H9 (cell line): ENCODE measurements around the gene MLIP. TPM values are rescaled to one million over a fixed set of nuclear protein-coding genes. Genes with fewer than 3 reads are reported as not detected.

Experiments
- DNase-seq: peaks from one replicate; pipeline ENCODE4 v3.0.0-alpha.2; 2017
- H2AFZ ChIP-seq: one replicate; pipeline ENCODE4 v1.6.1; 2013; ENCODE audit warnings: mild to moderate bottlenecking, low read length, control low read depth, moderate library complexity
- H2AK5ac ChIP-seq: 2 replicates; pipeline ENCODE4 v1.6.1; 2013; ENCODE audit warnings: low read length, control low read depth, mixed read lengths; ENCODE audit not compliant: insufficient read length
- H2BK120ac ChIP-seq: one replicate; pipeline ENCODE4 v1.6.1; 2013; ENCODE audit warnings: low read depth, mild to moderate bottlenecking, low read length, control low read depth, inconsistent platforms; ENCODE audit not compliant: poor library complexity, severe bottlenecking
- H2BK12ac ChIP-seq: 2 replicates; pipeline ENCODE4 v1.6.1; 2013; ENCODE audit warnings: low read length, control low read depth, mixed read lengths, low read depth; ENCODE audit not compliant: insufficient read length
- H2BK15ac ChIP-seq: 2 replicates; pipeline ENCODE4 v1.6.1; 2013; ENCODE audit warnings: low read depth, low read length, control low read depth
- H2BK20ac ChIP-seq: one replicate; pipeline ENCODE4 v1.6.1; 2013; ENCODE audit warnings: low read depth, mild to moderate bottlenecking, low read length, control low read depth, inconsistent platforms; ENCODE audit not compliant: poor library complexity, severe bottlenecking
- H2BK5ac ChIP-seq: 2 replicates; pipeline ENCODE4 v1.6.1; 2013; ENCODE audit warnings: low read length, control low read depth, mixed read lengths; ENCODE audit not compliant: insufficient read length
- H3K14ac ChIP-seq: 2 replicates; pipeline ENCODE4 v1.6.1; 2013; ENCODE audit warnings: low read length, control low read depth; ENCODE audit not compliant: insufficient read depth
- H3K18ac ChIP-seq: 2 replicates; pipeline ENCODE4 v1.6.1; 2013; ENCODE audit warnings: low read depth, mild to moderate bottlenecking, mixed read lengths, low read length, control low read depth; ENCODE audit not compliant: insufficient read length
- H3K23ac ChIP-seq: 2 replicates; pipeline ENCODE4 v1.6.1; 2013; ENCODE audit warnings: low read length, control low read depth, mixed read lengths, low read depth; ENCODE audit not compliant: insufficient read length
- H3K23me2 ChIP-seq: 2 replicates; pipeline ENCODE4 v1.6.1; 2013; ENCODE audit warnings: low read depth, mild to moderate bottlenecking, mixed read lengths, low read length, control low read depth; ENCODE audit not compliant: insufficient read length, poor library complexity, severe bottlenecking
- H3K27ac ChIP-seq: 2 replicates; pipeline ENCODE4 v1.5.1; 2013; ENCODE audit warnings: low read length, control low read depth, mixed read lengths, low read depth; ENCODE audit not compliant: insufficient read length
- H3K27me3 ChIP-seq: 2 replicates; pipeline ENCODE4 v1.6.1; 2013; ENCODE audit warnings: low read length, control low read depth, inconsistent platforms; ENCODE audit not compliant: insufficient read depth
- H3K4ac ChIP-seq: 2 replicates; pipeline ENCODE4 v1.6.1; 2013; ENCODE audit warnings: low read depth, mild to moderate bottlenecking, control low read depth, inconsistent platforms, low read length, moderate library complexity
- H3K4me1 ChIP-seq: 2 replicates; pipeline ENCODE4 v1.6.1; 2013; ENCODE audit warnings: low read length, control low read depth, inconsistent platforms; ENCODE audit not compliant: insufficient read depth
- H3K4me2 ChIP-seq: 2 replicates; pipeline ENCODE4 v1.6.1; 2013; ENCODE audit warnings: low read length, control low read depth, mixed read lengths; ENCODE audit not compliant: insufficient read length, insufficient read depth
- H3K56ac ChIP-seq: 2 replicates; pipeline ENCODE4 v1.6.1; 2013; ENCODE audit warnings: low read depth, mild to moderate bottlenecking, mixed read lengths, low read length, control low read depth; ENCODE audit not compliant: insufficient read length
- H3K79me1 ChIP-seq: 2 replicates; pipeline ENCODE4 v1.6.1; 2013; ENCODE audit warnings: low read depth, mild to moderate bottlenecking, moderate library complexity, low read length, control low read depth, inconsistent platforms; ENCODE audit not compliant: insufficient read depth, poor library complexity, severe bottlenecking
- H3K79me2 ChIP-seq: 2 replicates; pipeline ENCODE4 v1.6.1; 2013; ENCODE audit warnings: low read length, control low read depth, inconsistent platforms; ENCODE audit not compliant: insufficient read depth
- H3K9ac ChIP-seq: 2 replicates; pipeline ENCODE4 v1.6.1; 2013; ENCODE audit warnings: low read length, control low read depth, mixed read lengths; ENCODE audit not compliant: insufficient read length; ENCODE audit errors: extremely low read depth
- H3K9me3 ChIP-seq: one replicate; pipeline ENCODE4 v1.6.1; 2013; ENCODE audit warnings: low read depth, low read length, inconsistent platforms; ENCODE audit not compliant: control insufficient read depth
- H3T11ph ChIP-seq: one replicate; pipeline ENCODE4 v1.6.1; 2013; ENCODE audit warnings: mild to moderate bottlenecking, low read length, control low read depth, inconsistent platforms
- H4K20me1 ChIP-seq: one replicate; pipeline ENCODE4 v1.6.1; 2013; ENCODE audit not compliant: control insufficient read depth, insufficient read length, insufficient read depth
- H4K5ac ChIP-seq: 2 replicates; pipeline ENCODE4 v1.6.1; 2013; ENCODE audit warnings: low read depth, mild to moderate bottlenecking, mixed read lengths, low read length, control low read depth; ENCODE audit not compliant: insufficient read length
- H4K8ac ChIP-seq: replicated peaks from 2 replicates; pipeline ENCODE4 v1.6.1; 2013; ENCODE audit warnings: low read length, control low read depth, mixed read lengths, low read depth; ENCODE audit not compliant: insufficient read length
- H4K91ac ChIP-seq: 2 replicates; pipeline ENCODE4 v1.6.1; 2013; ENCODE audit warnings: low read depth, mild to moderate bottlenecking, moderate library complexity, mixed read lengths, low read length, control low read depth; ENCODE audit not compliant: insufficient read length
- H3K27ac Mint-ChIP-seq, 3 experiments: 2 replicates in 2 of 3; 3 replicates in 1 of 3; pipeline ENCODE4 v1.8.0; 2020 to 2021; ENCODE audit warnings: mixed read lengths in 3 of 3, mild to moderate bottlenecking in 1 of 3, moderate library complexity in 1 of 3
- H3K27me3 Mint-ChIP-seq: 2 replicates; pipeline ENCODE4 v1.8.0; 2021; ENCODE audit warnings: low read depth, mild to moderate bottlenecking, moderate library complexity, mixed read lengths
- H3K36me3 Mint-ChIP-seq, 3 experiments: 2 replicates in 2 of 3; 3 replicates in 1 of 3; pipeline ENCODE4 v1.8.0; 2020 to 2021; ENCODE audit warnings: low read depth in 3 of 3, mixed read lengths in 3 of 3; ENCODE audit not compliant: insufficient read depth in 1 of 3
- H3K4me1 Mint-ChIP-seq, 2 experiments: 2 replicates each; pipeline ENCODE4 v1.8.0; 2020; ENCODE audit warnings: mixed read lengths in 2 of 2
- H3K4me3 Mint-ChIP-seq, 2 experiments: 2 replicates in 1 of 2; 3 replicates in 1 of 2; pipeline ENCODE4 v1.8.0; 2020 to 2021; ENCODE audit warnings: mild to moderate bottlenecking in 2 of 2, mixed read lengths in 2 of 2, moderate library complexity in 1 of 2
- H3K9me3 Mint-ChIP-seq, 2 experiments: 2 replicates in 1 of 2; 3 replicates in 1 of 2; pipeline ENCODE4 v1.8.0; 2020; ENCODE audit warnings: mild to moderate bottlenecking in 2 of 2, mixed read lengths in 2 of 2, moderate library complexity in 1 of 2
- WGBS: extraction: QIAGEN DNeasy Blood & Tissue Kit; methylation state at CpG from one replicate; pipeline ENCODE4 v1.1.7; 2013; ENCODE audit warnings: missing lambda C conversion rate, low lambda C conversion rate, mixed read lengths; ENCODE audit not compliant: insufficient read length; ENCODE audit errors: extremely low coverage; 5-methylcytosine and 5-hydroxymethylcytosine counted together
- total RNA-seq: library from RNA; stranded (reverse); gene quantifications from 2 replicates; pipeline ENCODE4 v1.2.1, GENCODE V29; 2021
- TF ChIP-seq, protein P1 (sequence below): fragments of 200-600 bp; sonication (generic); conservative IDR thresholded peaks from 3 replicates; pipeline ENCODE4 v1.8.0; 2021; ENCODE audit warnings: antibody characterized with exemption, mild to moderate bottlenecking

MLIP gene
- total RNA-seq, 1 experiment from 2014 or later: not detected

DNA sequence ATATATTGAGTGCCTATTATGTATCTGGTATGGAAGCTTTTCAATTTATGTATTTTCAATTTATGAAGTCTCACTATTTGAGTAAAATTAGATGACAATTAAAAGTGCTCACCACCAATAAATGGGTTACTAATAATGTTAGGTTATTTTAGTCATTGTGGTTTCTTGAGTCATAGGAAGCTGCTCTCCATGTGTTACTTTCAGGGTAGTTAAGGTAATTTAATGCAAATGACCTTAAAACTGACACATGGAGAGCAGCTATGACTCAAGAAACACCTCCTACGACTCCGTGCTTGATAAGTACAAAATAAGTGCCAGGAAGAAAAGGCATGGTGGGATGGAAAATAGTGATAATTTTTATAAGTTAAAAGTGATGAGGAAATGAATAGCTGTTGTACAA lies 180.5 kb downstream of the MLIP start:
- Histone ChIP-seq H3K4ac (no peak overlapping the region), H3K23me2 (peaks cover 4% of the 10 kb centered on the region), H3K4me1 (no peaks in the 10 kb centered on the region), H4K91ac (no peak overlapping the region), H2BK120ac (no peak overlapping the region), H3K18ac (no peak overlapping the region), H3K79me2 (no peaks in the 10 kb centered on the region), H4K8ac (no peak overlapping the region), H2AK5ac (no peak overlapping the region), H3K23ac (no peak overlapping the region), H3K27me3 (no peaks in the 10 kb centered on the region), H3K27ac (no peak overlapping the region), H2AFZ (no peak overlapping the region), H3K56ac (no peak overlapping the region), H3K79me1 (no peaks in the 10 kb centered on the region), H3K9me3 (no peaks in the 10 kb centered on the region), H4K5ac (no peak overlapping the region), H3K4me2 (no peak overlapping the region), H3T11ph (no peak overlapping the region), H2BK20ac (no peak overlapping the region), H3K9ac (no peak overlapping the region), H2BK5ac (no peak overlapping the region), H2BK12ac (no peak overlapping the region), H3K14ac (no peak overlapping the region), H2BK15ac (no peak overlapping the region), H4K20me1 (no peaks in the 10 kb centered on the region)
- H3K4me1 Mint-ChIP-seq: no peaks in the 10 kb centered on the region
- H3K36me3 Mint-ChIP-seq: no peaks in the 10 kb centered on the region
- TF ChIP-seq, protein P1, sequence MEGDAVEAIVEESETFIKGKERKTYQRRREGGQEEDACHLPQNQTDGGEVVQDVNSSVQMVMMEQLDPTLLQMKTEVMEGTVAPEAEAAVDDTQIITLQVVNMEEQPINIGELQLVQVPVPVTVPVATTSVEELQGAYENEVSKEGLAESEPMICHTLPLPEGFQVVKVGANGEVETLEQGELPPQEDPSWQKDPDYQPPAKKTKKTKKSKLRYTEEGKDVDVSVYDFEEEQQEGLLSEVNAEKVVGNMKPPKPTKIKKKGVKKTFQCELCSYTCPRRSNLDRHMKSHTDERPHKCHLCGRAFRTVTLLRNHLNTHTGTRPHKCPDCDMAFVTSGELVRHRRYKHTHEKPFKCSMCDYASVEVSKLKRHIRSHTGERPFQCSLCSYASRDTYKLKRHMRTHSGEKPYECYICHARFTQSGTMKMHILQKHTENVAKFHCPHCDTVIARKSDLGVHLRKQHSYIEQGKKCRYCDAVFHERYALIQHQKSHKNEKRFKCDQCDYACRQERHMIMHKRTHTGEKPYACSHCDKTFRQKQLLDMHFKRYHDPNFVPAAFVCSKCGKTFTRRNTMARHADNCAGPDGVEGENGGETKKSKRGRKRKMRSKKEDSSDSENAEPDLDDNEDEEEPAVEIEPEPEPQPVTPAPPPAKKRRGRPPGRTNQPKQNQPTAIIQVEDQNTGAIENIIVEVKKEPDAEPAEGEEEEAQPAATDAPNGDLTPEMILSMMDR: no peak
- H3K27me3 Mint-ChIP-seq: no peaks in the 10 kb centered on the region
- peaks cover 0 to 5% of the 10 kb centered on the region in 2 experiments; a peak in 2 of 5 replicates for H3K9me3 Mint-ChIP-seq
- H3K4me3 Mint-ChIP-seq: no peak overlapping the region
- DNase-seq: no peak
- H3K27ac Mint-ChIP-seq: no peak overlapping the region
- no CpG with 5 or more reads among the region's 2 CpGs for WGBS
